GM12864 (cell line): ENCODE measurements around the gene ZG16B.

Experiments
- DNase-seq: peaks from one replicate; pipeline ENCODE4 v3.0.0-alpha.2; 2011; ENCODE audit warnings: low read depth
- H3K4me3 ChIP-seq: 2 replicates; pipeline ENCODE4 v1.5.1; 2011; ENCODE audit warnings: mild to moderate bottlenecking, low read depth, low read length, control low read depth
- CTCF ChIP-seq: IDR thresholded peaks from 2 replicates; pipeline ENCODE4 v1.5.1; 2011; ENCODE audit warnings: low read depth, mild to moderate bottlenecking, moderate library complexity, low read length, control low read depth, inconsistent platforms; ENCODE audit errors: missing control alignments

ZG16B gene

GRCh38 chr16:2795395-2796143 lies 34.5 kb upstream of the ZG16B start:
- no peak for DNase-seq
- no peak overlapping the region for H3K4me3 ChIP-seq
- TF ChIP-seq CTCF = no peak

GRCh38 chr16:2798723-2799204 lies 31.3 kb upstream of the ZG16B start:
- no peak for TF ChIP-seq CTCF
- no peak for DNase-seq
- H3K4me3 ChIP-seq = no peak overlapping the region

GRCh38 chr16:2799205-2799858 lies 30.8 kb upstream of the ZG16B start:
- no peak for TF ChIP-seq CTCF
- no peak for DNase-seq
- H3K4me3 ChIP-seq = no peak overlapping the region

- no peak for DNase-seq
- no peak overlapping the region for H3K4me3 ChIP-seq
- TF ChIP-seq CTCF = no peak
Measured at GRCh38 chr16:2799859-2800226, 30.3 kb upstream of the ZG16B start.

- no peak for DNase-seq
- no peak overlapping the region for H3K4me3 ChIP-seq
- TF ChIP-seq CTCF = no peak
Measured at GRCh38 chr16:2803545-2804195, 26.4 kb upstream of the ZG16B start.

GRCh38 chr16:2804728-2805127 lies 25.4 kb upstream of the ZG16B start:
- DNase-seq = no peak
- no peak overlapping the region for H3K4me3 ChIP-seq
- no peak for TF ChIP-seq CTCF
